LHCN-M2 (cell line): ENCODE data around the gene INHBB. TPM values are rescaled to one million over a fixed set of nuclear protein-coding genes. Genes with fewer than 3 reads are reported as not detected.

Experiments used
- DNase-seq: peaks from one replicate; pipeline ENCODE4 v3.0.0-alpha.2; 2012; ENCODE audit warnings: low read depth
- total RNA-seq: library from RNA; depleted of rRNA; stranded (reverse); fragments of >200 nt; gene quantifications from 2 replicates; pipeline ENCODE4 v1.2.3, GENCODE V29; 2014

The INHBB gene
- total RNA-seq, 1 experiment from 2014 or later: 0.46 TPM

- DNase-seq: no peak
Observed at GRCh38 chr2:120341977-120342376, 4.0 kb upstream of the INHBB start.

GRCh38 chr2:120342446-120342845, 3.5 kb upstream of the INHBB start:
- no peak for DNase-seq

GRCh38 chr2:120343100-120343432, 2.9 kb upstream of the INHBB start:
- no peak for DNase-seq

DNA sequence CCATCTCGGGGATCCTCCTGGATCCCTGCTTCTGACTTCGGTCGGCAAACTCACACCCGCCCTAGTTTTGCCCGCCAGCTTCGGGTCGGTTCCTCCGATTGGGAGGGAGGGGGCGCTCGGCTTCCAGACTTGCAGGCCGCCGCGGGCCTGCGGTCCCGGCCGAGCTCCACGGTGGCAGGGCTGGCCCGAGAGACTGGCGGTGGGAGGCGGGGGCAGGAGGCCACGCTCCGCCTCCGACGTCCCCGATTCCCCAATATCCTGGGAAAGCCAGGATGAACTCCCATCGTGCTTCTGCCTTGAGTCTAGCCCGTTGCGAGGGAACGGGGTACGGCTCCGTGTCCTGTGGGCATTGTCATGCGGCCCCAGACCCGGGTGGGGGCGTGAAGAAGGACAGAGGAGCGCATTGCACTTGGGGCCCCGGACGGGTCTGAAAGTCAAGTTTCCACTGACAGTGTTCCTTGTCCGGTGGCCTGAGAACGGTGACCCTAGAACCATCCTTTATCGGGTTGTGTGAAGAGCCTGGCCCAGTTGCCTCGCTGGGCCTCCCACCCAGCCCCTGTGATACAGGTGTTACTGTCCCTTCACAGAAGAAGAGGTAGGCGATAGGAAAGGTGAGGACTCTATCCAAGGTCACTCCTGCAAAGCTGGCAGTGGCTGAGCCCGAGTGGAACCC, 2.4 kb upstream of the INHBB start:
- peak; percentile 64 for DNase-seq

DNA sequence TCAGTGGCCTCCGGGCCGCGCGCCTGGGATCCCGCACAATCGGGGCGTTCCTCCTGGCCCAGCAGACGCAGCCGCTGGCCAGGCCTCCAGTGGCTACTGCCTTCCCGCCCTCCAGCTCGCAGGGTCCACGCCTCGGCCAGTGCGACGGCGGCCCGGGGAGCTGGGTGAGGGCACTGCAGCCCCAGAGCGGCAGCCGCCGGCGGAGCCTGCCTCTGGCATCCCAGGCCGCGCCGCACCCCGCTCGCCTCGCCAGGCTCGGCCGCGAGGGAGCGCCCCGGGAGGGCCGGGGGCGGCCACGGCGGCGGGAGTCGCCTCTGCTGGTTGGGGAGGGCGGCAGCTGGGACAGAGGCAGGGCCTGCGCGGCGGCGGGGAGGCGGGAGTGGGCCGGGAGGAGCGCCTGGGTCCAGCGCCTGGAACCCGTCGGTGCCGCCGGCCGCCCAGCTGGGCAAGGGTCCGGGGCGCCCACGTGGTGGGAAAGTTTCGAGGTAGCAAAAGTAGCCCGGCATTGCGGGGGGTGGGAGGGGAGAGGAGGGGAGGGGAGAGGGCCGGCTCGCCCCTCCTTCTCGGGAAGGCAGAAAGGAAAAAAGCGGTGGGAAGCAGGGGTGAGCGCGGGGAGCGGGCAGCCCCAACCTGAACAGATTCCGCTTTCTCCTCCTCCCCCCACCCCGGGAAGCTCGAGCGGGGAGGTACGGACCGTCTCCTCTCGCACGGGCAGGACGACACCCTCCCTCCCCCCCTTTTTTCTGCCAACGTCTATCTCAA, 1.5 kb upstream of the INHBB start:
- DNase-seq: no peak

DNA sequence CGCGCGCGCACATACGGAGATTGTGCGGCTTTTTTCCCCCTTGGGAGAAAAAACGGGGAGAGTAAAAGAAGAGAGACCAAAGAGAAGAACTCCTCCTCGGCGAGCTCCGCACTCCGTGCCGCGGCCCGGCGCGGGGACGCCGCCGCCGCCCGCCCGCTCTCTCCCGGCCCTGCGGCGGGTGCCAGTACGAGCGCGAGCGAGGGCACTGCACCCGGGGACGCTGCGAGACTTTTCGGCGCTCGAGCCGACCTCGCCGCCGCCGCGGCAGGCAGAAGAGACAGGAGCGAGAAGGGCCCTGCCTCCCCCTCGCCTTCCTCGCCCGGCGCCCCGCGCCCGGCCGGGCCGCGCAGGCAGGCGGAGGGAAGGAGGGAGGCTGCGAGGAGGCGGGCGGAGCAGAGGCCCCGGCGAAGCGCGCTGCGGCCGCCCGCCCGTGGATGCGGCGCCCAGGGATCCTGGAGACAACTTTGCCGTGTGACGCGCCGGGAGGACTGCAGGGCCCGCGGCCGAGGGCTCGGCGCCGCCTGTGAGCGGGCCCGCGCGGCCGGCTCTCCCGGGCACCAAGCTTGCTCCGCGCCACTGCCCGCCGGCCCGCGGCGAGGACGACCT, 857 bp upstream of the INHBB start:
- peak; percentile 4 for DNase-seq

DNA sequence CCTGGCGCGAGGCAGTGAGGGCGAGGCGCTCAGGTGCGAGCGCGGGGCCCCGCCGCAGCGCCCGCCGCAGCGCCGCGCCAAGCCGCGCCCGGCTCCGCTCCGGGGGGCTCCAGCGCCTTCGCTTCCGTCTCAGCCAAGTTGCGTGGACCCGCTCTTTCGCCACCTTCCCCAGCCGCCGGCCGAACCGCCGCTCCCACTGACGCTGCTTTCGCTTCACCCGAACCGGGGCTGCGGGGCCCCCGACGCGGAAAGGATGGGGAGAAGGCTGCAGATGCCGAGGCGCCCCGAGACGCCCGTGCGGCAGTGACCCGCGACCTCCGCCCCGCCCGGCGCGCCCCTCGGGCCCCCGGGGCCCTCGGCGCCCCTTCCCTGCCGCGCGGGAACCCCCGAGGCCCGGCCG, 328 bp upstream of the INHBB start:
- no peak for DNase-seq

DNA sequence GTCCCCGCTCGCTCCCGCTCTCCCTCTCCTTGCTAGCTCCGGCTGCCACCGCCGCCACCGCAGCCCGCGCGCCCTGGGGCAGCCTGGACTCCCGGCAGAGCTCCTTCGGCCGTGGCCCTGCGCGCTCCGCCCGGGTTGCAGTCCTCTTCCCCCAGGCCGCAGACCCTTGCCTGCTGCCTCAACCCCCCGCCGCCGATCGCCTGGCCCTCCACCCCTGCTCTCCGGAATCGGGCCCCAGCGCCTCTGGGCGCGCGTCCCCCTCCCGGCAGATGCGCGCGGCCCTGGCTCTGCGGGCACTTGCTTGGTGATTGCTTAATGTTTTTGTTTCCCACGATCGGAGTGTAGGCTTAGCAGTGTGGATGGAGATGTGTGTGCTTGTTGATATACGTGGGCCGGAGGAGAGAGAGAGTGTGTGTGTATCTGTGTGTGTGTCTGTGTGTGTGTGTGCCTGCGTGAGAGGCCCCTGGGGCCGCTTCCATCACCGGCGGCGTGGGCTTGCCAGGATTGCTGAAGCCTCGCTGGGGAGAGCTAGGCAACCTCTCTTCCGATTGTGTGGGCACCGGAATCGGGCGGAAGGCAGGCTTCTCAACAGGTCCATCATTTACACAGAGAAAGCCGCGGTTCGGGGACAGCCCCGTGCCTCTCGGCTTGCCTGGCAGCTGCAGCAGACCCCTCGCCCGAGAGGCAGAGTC, 877 bp downstream of the INHBB start:
- peak; percentile 17 for DNase-seq

DNA sequence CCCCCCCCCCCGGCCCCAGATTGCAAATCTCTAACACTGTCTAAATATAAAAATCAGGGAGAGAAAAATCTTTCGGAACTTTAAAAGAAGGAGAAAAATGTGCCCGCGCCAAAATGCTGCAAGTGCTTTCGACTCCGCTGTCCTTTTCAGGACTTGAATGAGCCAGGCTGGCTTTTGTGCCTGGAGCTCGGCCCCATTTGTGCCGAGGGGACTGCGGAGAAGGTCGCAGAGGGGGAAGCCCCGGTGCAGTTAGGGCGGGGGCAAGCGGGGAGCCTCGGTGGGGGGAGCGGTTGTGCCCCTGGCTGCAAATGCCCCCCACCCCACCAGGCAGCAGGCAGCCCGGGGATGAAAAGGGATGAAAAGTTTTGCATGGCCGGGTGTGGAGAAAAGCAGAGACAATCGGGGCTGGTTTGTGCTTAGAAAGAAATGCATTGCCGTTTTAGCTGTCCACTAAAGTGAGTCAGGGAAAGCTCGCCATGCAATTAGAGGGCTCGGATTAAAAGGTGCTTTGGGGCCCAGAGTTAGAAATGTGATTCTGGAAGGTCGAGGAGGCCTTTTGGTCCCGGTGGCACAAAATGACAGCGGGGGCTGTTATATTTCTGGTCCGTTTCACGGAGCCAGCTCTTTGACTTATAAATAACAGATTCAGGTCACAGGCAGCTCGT, 1.6 kb downstream of the INHBB start:
- DNase-seq: no peak

- no peak for DNase-seq
Observed at GRCh38 chr2:120348134-120348736, 2.3 kb downstream of the INHBB start.

- DNase-seq: no peak
Observed at GRCh38 chr2:120348737-120349439, 3.0 kb downstream of the INHBB start.

- no peak for DNase-seq
Observed at GRCh38 chr2:120349440-120349921, 3.5 kb downstream of the INHBB start.

GRCh38 chr2:120350080-120350479, 4.1 kb downstream of the INHBB start:
- DNase-seq: no peak

GRCh38 chr2:120350801-120351320, 4.9 kb downstream of the INHBB start:
- DNase-seq: no peak

DNA sequence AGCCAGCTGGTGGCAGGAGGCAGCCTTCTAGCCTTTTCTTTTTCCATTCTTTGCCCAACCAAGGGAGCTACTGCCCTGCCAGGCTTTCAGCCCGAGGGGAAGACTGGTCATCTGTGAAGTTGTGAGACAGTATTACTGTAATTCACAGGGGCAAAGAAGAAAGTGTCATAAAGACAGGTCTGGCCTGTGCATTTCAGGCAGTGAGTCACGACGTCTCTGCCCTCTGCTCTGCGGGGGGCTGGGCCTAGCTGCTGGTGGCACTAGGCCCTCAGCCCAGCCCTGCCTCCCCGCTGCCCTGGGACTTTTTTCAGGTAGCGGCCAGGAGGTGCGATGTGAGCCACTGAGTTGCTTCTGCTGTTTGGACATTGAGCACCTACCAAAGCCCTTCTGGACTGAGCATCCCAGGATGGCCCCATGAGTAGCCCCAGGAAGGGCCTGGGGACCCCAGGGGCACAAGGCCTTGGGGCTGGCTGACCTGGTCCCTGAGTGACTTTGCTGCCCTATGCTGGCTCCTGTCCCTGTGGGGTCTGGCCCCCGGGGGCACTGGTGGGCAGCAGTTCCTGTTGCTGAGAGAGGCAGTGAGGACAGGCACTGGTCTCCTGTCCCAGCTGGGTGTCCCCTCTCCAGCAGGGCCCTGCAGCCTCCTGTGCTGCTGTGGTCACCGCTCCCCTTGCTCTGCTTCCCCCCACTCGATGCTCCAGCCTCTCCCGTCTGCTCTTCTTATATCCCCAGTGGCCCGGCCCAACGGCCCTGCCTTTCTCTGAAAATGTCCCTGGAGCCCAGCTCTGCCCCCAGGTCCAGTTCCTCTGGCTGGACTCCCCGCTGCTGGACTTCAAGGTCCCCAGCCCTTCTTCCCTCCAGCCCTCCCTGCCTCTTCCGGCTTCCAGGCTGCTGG, 7.0 kb downstream of the INHBB start:
- no peak for DNase-seq

DNA sequence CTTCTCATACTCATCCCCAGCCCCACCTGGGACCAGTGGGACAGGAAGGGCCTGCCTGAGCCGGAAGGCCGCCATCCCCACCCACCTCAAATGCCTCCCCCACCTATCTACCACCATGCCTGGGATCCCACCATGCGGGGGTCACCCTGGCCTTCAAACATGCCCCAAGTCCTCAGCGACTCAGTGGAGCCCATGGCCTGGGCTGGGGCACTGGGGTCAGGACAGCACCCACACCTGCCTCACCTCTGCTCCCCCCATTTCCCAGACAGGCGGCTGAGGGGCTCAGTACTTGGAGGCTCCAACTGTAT, 7.6 kb downstream of the INHBB start:
- DNase-seq: no peak

DNA sequence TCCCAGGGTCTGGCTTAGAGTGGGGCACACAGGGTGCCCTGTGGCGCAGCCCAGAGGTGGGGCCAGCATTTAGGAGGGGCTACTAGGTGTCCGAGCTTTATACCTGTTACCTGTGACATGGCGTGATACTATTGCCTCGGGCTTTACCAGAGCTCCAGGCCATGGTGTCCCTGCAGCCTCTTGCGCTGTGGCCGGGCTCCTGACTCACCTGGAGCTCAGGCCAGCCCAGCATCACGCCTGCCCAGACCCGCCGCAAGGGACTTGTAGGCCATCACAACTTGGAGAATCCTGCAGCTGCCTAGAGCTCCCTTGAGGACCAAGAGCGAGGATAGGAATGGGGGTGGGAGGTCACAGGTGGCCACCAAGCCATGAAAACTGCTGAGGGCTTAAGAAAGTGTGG, 8.0 kb downstream of the INHBB start:
- DNase-seq: no peak

DNA sequence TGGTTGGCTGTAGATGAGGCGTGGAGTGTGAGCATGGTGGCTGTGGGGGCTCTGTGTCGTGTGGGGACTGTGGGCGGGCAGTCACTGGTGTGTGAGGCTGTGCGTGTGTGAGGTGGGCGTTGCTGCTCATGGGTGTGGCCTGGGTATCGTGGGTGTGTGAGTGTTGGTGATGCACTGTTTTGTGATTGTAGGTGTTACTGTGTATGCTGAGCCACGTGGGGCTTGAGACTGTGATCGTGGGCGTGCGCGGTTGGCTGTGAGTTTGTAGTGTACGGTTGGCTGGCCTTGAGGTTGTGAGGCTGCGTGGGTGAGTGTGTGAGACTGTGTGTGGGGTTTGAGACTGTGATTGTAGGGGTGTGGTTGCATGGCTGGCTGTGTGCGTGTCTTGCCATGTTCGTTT, 8.5 kb downstream of the INHBB start:
- DNase-seq: no peak

GRCh38 chr2:120354935-120355779, 9.2 kb downstream of the INHBB start:
- no peak for DNase-seq
